Neural progenitor cell (in vitro differentiated cells): ENCODE results near the gene ANKMY1.

Experiments
- EZH2 ChIP-seq: fragments of 200-600 bp; sonication (generic); IDR thresholded peaks from 2 replicates; pipeline ENCODE4 v1.6.1; 2017; ENCODE audit warnings: antibody characterized with exemption, mild to moderate bottlenecking, moderate library complexity
- TF ChIP-seq, protein P1 (sequence below): fragments of 200-600 bp; sonication (generic); IDR thresholded peaks from 2 replicates; pipeline ENCODE4 v1.5.1; 2017; ENCODE audit warnings: antibody characterized with exemption, mild to moderate bottlenecking

DNA sequence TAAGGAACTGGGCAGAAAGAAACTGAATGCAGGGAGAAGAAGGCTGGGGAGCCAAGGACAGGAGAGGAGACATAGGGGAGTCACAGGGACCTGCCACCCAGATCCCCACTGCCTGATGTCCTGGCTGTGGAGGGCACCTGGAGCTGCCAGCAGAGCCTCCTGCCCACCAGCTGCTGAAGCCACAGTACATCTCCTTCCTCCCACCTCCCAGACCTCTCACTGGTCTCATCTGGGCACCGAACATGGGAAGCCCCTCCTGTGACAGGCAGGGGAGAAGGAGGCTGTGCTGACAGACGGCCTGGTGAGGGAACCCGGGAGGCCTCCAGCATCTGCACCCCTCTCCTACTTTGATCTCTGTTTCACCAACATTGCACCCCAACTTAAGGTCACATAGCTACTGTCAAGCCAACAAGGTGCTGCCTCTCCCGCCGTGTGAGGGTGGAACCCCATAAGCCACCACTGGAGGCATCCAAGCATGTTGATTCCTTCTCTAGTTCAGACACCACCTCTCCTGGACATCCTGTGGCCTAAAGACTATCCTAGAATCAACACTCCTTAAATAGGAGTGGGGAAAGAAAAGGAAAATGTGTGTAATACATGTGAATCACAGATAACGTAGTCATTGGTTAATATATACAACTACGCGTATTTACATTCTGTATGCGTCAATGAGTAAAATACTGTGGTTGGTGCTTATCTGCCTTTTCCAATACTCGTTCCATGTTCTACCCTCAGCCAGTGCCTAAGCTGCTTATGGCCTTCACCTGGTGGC is 7.0 kb upstream of the ANKMY1 start:
- no peak for TF ChIP-seq EZH2
- TF ChIP-seq, protein P1, sequence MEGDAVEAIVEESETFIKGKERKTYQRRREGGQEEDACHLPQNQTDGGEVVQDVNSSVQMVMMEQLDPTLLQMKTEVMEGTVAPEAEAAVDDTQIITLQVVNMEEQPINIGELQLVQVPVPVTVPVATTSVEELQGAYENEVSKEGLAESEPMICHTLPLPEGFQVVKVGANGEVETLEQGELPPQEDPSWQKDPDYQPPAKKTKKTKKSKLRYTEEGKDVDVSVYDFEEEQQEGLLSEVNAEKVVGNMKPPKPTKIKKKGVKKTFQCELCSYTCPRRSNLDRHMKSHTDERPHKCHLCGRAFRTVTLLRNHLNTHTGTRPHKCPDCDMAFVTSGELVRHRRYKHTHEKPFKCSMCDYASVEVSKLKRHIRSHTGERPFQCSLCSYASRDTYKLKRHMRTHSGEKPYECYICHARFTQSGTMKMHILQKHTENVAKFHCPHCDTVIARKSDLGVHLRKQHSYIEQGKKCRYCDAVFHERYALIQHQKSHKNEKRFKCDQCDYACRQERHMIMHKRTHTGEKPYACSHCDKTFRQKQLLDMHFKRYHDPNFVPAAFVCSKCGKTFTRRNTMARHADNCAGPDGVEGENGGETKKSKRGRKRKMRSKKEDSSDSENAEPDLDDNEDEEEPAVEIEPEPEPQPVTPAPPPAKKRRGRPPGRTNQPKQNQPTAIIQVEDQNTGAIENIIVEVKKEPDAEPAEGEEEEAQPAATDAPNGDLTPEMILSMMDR: no peak
